ENCODE results near the gene MMD2.
"Not testable (repeated sequence)": the region's sequence is repeated elsewhere in the genome, so short reads cannot be mapped to it uniquely, and the experiment has no call there.

GRCh38 chr7:4893188-4893587 lies 65.8 kb downstream of the MMD2 start:
- TF ChIP-seq SUZ12 (IDR thresholded peaks at IDR 0.05; ENCODE audit: extremely low read depth, insufficient read depth, insufficient read length); YY1 (IDR thresholded peaks at IDR 0.05; ENCODE audit: insufficient read depth, insufficient read length): not testable (repeated sequence)

Data from NT2/D1 (cell line).